ENCODE data around the gene TNKS1BP1.
A peak's percentile ranks its signal among the peaks of the same experiment; 100 is the strongest.

TNKS1BP1 gene

GRCh38 chr11:57276971-57277675 is 47.6 kb downstream of the TNKS1BP1 start:
- Histone ChIP-seq H3K36me3 (replicated peaks in 1 of 2; ENCODE audit: control insufficient read depth in 2 of 2, insufficient read depth in 2 of 2, low read length in 2 of 2) (no peaks in the 10 kb centered on the region), H3K27ac (replicated peaks; ENCODE audit: low read length) (no peak overlapping the region)
- WGBS, 2 donors (ENCODE audit: extremely low coverage in 2 of 2, insufficient read length in 2 of 2, insufficient replicate concordance in 1 of 2), result no CpG with 5 or more reads among the region's 6 CpGs

GRCh38 chr11:57276169-57276970 is 48.4 kb downstream of the TNKS1BP1 start:
- Histone ChIP-seq H3K79me1 (ENCODE audit: low read depth, low read length) (no peaks in the 10 kb centered on the region), H3K9me3 (replicated peaks in 1 of 2; ENCODE audit: control insufficient read depth in 2 of 2, insufficient read depth in 1 of 2, low read depth in 1 of 2, low read length in 2 of 2) (peaks cover 0 to 5% of the 10 kb centered on the region in 2 donors), H2BK12ac (ENCODE audit: low read length) (no peak overlapping the region), H3K23ac (ENCODE audit: low read depth, low read length, poor library complexity) (no peak overlapping the region), H3K18ac (ENCODE audit: low read length) (no peak overlapping the region), H3K27me3 (ENCODE audit: control insufficient read depth in 3 of 3, insufficient read depth in 3 of 3, low read depth in 1 of 3, low read length in 3 of 3) (peaks cover 0 to 3% (median 0%) of the 10 kb centered on the region in 3 experiments), H2AK5ac (ENCODE audit: low read depth, low read length) (no peak overlapping the region), H3K36me3 (replicated peaks in 1 of 2; ENCODE audit: control insufficient read depth in 2 of 2, insufficient read depth in 2 of 2, low read length in 2 of 2) (no peaks in the 10 kb centered on the region), H4K8ac (ENCODE audit: low read depth, low read length) (no peak overlapping the region), H4K91ac (ENCODE audit: low read depth, low read length, poor library complexity) (no peak overlapping the region), H2BK5ac (ENCODE audit: low read length) (no peak overlapping the region), H3K4me1 (ENCODE audit: control insufficient read depth in 2 of 2, insufficient read depth in 1 of 2, low read depth in 1 of 2, low read length in 2 of 2) (peaks cover 4 to 5% of the 10 kb centered on the region in 2 donors), H2BK120ac (ENCODE audit: low read depth, low read length) (no peak overlapping the region), H3K14ac (ENCODE audit: low read length) (no peak overlapping the region), H3K4me2 (ENCODE audit: insufficient read depth, low read length, poor library complexity, severe bottlenecking) (no peak overlapping the region), H3K4ac (ENCODE audit: low read length) (no peak overlapping the region), H2BK15ac (ENCODE audit: low read length) (no peak overlapping the region), H3K9ac (ENCODE audit: low read depth, low read length, poor library complexity) (no peak overlapping the region), H2AFZ (ENCODE audit: low read length) (no peak overlapping the region), H3K4me3 (ENCODE audit: low read length in 2 of 2) (no peak overlapping the region), H3K27ac (replicated peaks; ENCODE audit: low read length) (no peak overlapping the region)
- DNase-seq (ENCODE audit: low spot score), result no peak
- WGBS, 2 donors (ENCODE audit: extremely low coverage in 2 of 2, insufficient read length in 2 of 2, insufficient replicate concordance in 1 of 2), result no CpG with 5 or more reads among the region's 3 CpGs

More at GRCh38 chr11:57276971-57277675, 47.6 kb downstream of the TNKS1BP1 start:
- H2AK5ac ChIP-seq (ENCODE audit: low read depth, low read length), result no peak overlapping the region
- H3K4me2 ChIP-seq (ENCODE audit: insufficient read depth, low read length, poor library complexity, severe bottlenecking), result no peak overlapping the region
- no peak overlapping the region for H4K8ac ChIP-seq (ENCODE audit: low read depth, low read length)
- H3K14ac ChIP-seq (ENCODE audit: low read length), result no peak overlapping the region
- DNase-seq (ENCODE audit: low spot score), result no peak
- H3K27me3 ChIP-seq (ENCODE audit: control insufficient read depth in 3 of 3, insufficient read depth in 3 of 3, low read depth in 1 of 3, low read length in 3 of 3), result peaks cover 0 to 3% (median 0%) of the 10 kb centered on the region in 3 experiments
- no peak overlapping the region for H3K18ac ChIP-seq (ENCODE audit: low read length)
- no peak overlapping the region for H3K9ac ChIP-seq (ENCODE audit: low read depth, low read length, poor library complexity)
- H3K9me3 ChIP-seq (replicated peaks in 1 of 2; ENCODE audit: control insufficient read depth in 2 of 2, insufficient read depth in 1 of 2, low read depth in 1 of 2, low read length in 2 of 2), result peaks cover 0 to 5% of the 10 kb centered on the region in 2 donors
- H3K4ac ChIP-seq (ENCODE audit: low read length), result no peak overlapping the region
- peaks cover 4 to 5% of the 10 kb centered on the region in 2 donors for H3K4me1 ChIP-seq (ENCODE audit: control insufficient read depth in 2 of 2, insufficient read depth in 1 of 2, low read depth in 1 of 2, low read length in 2 of 2)
- H2BK15ac ChIP-seq (ENCODE audit: low read length), result no peak overlapping the region
- no peak overlapping the region for H2BK12ac ChIP-seq (ENCODE audit: low read length)
- no peak overlapping the region for H2BK5ac ChIP-seq (ENCODE audit: low read length)
- H2BK120ac ChIP-seq (ENCODE audit: low read depth, low read length), result no peak overlapping the region
- no peak overlapping the region for H3K4me3 ChIP-seq (ENCODE audit: low read length in 2 of 2)
- H4K91ac ChIP-seq (ENCODE audit: low read depth, low read length, poor library complexity), result no peak overlapping the region
- no peak overlapping the region for H3K23ac ChIP-seq (ENCODE audit: low read depth, low read length, poor library complexity)
- H2AFZ ChIP-seq (ENCODE audit: low read length), result peak overlapping the region; percentile 88
- H3K79me1 ChIP-seq (ENCODE audit: low read depth, low read length), result no peaks in the 10 kb centered on the region

- Histone ChIP-seq H2BK15ac (ENCODE audit: low read length) (no peak overlapping the region), H2AFZ (ENCODE audit: low read length) (peak overlapping the region; percentile 41), H3K4me3 (ENCODE audit: low read length in 2 of 2) (no peak overlapping the region), H2BK5ac (ENCODE audit: low read length) (no peak overlapping the region), H3K9me3 (replicated peaks in 1 of 2; ENCODE audit: control insufficient read depth in 2 of 2, insufficient read depth in 1 of 2, low read depth in 1 of 2, low read length in 2 of 2) (peaks cover 0 to 5% of the 10 kb centered on the region in 2 donors), H3K4me2 (ENCODE audit: insufficient read depth, low read length, poor library complexity, severe bottlenecking) (no peak overlapping the region), H4K8ac (ENCODE audit: low read depth, low read length) (no peak overlapping the region), H3K36me3 (replicated peaks in 1 of 2; ENCODE audit: control insufficient read depth in 2 of 2, insufficient read depth in 2 of 2, low read length in 2 of 2) (no peaks in the 10 kb centered on the region), H3K27ac (replicated peaks; ENCODE audit: low read length) (no peak overlapping the region), H3K4ac (ENCODE audit: low read length) (no peak overlapping the region), H3K27me3 (ENCODE audit: control insufficient read depth in 3 of 3, insufficient read depth in 3 of 3, low read depth in 1 of 3, low read length in 3 of 3) (peaks cover 0 to 10% (median 0%) of the 10 kb centered on the region in 3 experiments), H3K9ac (ENCODE audit: low read depth, low read length, poor library complexity) (no peak overlapping the region), H2BK120ac (ENCODE audit: low read depth, low read length) (no peak overlapping the region), H3K79me1 (ENCODE audit: low read depth, low read length) (no peaks in the 10 kb centered on the region), H3K18ac (ENCODE audit: low read length) (no peak overlapping the region), H2AK5ac (ENCODE audit: low read depth, low read length) (no peak overlapping the region), H2BK12ac (ENCODE audit: low read length) (no peak overlapping the region), H4K91ac (ENCODE audit: low read depth, low read length, poor library complexity) (no peak overlapping the region), H3K23ac (ENCODE audit: low read depth, low read length, poor library complexity) (no peak overlapping the region), H3K4me1 (ENCODE audit: control insufficient read depth in 2 of 2, insufficient read depth in 1 of 2, low read depth in 1 of 2, low read length in 2 of 2) (peaks cover 4 to 5% of the 10 kb centered on the region in 2 donors), H3K14ac (ENCODE audit: low read length) (no peak overlapping the region)
- WGBS, 2 donors (ENCODE audit: extremely low coverage in 2 of 2, insufficient read length in 2 of 2, insufficient replicate concordance in 1 of 2), result no CpG with 5 or more reads among the region's 3 CpGs
- DNase-seq (ENCODE audit: low spot score), result no peak
These were observed 49.2 kb downstream of the TNKS1BP1 start for GRCh38 chr11:57275582-57275981.

- no peak overlapping the region for H2AK5ac ChIP-seq (ENCODE audit: low read depth, low read length)
- H2AFZ ChIP-seq (ENCODE audit: low read length), result peak overlapping the region; percentile 41
- H3K4me3 ChIP-seq (ENCODE audit: low read length in 2 of 2), result no peak overlapping the region
- no peak overlapping the region for H2BK5ac ChIP-seq (ENCODE audit: low read length)
- H2BK12ac ChIP-seq (ENCODE audit: low read length), result no peak overlapping the region
- H3K23ac ChIP-seq (ENCODE audit: low read depth, low read length, poor library complexity), result no peak overlapping the region
- no CpG with 5 or more reads among the region's 1 CpG for WGBS, 2 donors (ENCODE audit: extremely low coverage in 2 of 2, insufficient read length in 2 of 2, insufficient replicate concordance in 1 of 2)
- H3K4me2 ChIP-seq (ENCODE audit: insufficient read depth, low read length, poor library complexity, severe bottlenecking), result no peak overlapping the region
- no peak overlapping the region for H3K18ac ChIP-seq (ENCODE audit: low read length)
- no peak overlapping the region for H2BK120ac ChIP-seq (ENCODE audit: low read depth, low read length)
- no peak overlapping the region for H2BK15ac ChIP-seq (ENCODE audit: low read length)
- no peak overlapping the region for H3K4ac ChIP-seq (ENCODE audit: low read length)
- no peak for DNase-seq (ENCODE audit: low spot score)
- H3K9ac ChIP-seq (ENCODE audit: low read depth, low read length, poor library complexity), result no peak overlapping the region
- no peak overlapping the region for H4K91ac ChIP-seq (ENCODE audit: low read depth, low read length, poor library complexity)
- peaks cover 0 to 13% (median 0%) of the 10 kb centered on the region in 3 experiments for H3K27me3 ChIP-seq (ENCODE audit: control insufficient read depth in 3 of 3, insufficient read depth in 3 of 3, low read depth in 1 of 3, low read length in 3 of 3)
- H3K79me1 ChIP-seq (ENCODE audit: low read depth, low read length), result no peaks in the 10 kb centered on the region
- H3K14ac ChIP-seq (ENCODE audit: low read length), result no peak overlapping the region
- H3K4me1 ChIP-seq (ENCODE audit: control insufficient read depth in 2 of 2, insufficient read depth in 1 of 2, low read depth in 1 of 2, low read length in 2 of 2), result peaks cover 4 to 5% of the 10 kb centered on the region in 2 donors
- no peaks in the 10 kb centered on the region for H3K36me3 ChIP-seq (replicated peaks in 1 of 2; ENCODE audit: control insufficient read depth in 2 of 2, insufficient read depth in 2 of 2, low read length in 2 of 2)
- no peak overlapping the region for H4K8ac ChIP-seq (ENCODE audit: low read depth, low read length)
- no peak overlapping the region for H3K27ac ChIP-seq (replicated peaks; ENCODE audit: low read length)
- peaks cover 0 to 5% of the 10 kb centered on the region in 2 donors for H3K9me3 ChIP-seq (replicated peaks in 1 of 2; ENCODE audit: control insufficient read depth in 2 of 2, insufficient read depth in 1 of 2, low read depth in 1 of 2, low read length in 2 of 2)
These were observed 49.8 kb downstream of the TNKS1BP1 start for GRCh38 chr11:57274904-57275498.
